HT-29 (cell line): ENCODE measurements around the gene SACS. TPM values are rescaled to one million over a fixed set of nuclear protein-coding genes. Genes with fewer than 3 reads are reported as not detected.
A peak's percentile ranks its signal among the peaks of the same experiment; 100 is the strongest.
"Not testable (repeated sequence)": the region's sequence is repeated elsewhere in the genome, so short reads cannot be mapped to it uniquely, and the experiment has no call there.

Experiments used
- DNase-seq: peaks from one replicate; pipeline ENCODE4 v3.0.0-alpha.2; 2015; ENCODE audit warnings: low spot score
- total RNA-seq: library from RNA; depleted of rRNA; stranded (reverse); fragments of >200 nt; shearing (Covaris generic); gene quantifications from 2 replicates; pipeline ENCODE4 v1.2.3, GENCODE V29; 2014

SACS gene
- total RNA-seq, 1 experiment from 2014 or later = 19.7 TPM

DNA sequence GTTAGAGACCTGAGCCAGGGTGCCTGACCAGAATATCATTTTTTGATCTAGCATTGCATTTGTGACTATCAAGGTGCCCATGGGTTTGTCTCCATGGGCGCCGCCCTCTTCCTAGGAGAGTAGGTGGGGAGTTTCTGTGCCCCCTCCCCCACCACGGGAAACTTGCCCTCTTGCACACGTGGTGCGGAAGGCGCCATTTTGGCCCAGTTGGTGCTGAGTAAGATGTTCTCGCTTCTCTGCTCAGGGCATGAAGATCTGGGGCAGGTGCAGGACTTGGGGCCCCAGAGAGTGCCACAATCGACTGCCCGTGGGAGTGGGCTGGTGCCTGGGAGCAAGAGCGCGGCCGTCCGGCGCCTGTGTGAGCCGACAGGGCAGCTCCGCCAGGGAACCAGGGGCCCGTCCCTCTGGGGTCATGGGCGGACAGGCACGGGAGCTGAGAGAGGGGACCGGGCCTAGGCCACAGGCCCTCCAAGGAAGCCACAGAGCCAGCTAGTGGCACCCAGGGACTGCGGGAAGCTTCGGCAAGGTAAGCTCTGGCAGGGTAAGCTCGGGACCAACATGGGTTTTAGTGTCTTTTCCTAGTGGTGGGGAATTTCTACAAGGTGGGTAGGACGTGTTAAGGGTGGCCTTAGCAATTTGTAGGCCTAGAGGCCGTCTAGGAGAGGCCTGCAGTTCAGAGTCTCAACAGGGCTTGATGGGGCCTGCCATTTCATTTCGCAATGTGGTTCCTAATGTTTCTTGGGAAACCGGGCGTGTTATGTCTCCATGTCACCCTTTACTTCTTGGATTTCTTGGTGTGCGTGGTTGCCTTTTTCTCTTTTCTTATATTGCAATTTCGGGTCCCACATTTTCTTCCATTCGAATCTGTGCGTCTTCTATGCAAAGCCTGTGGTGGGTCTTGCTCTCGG, 14.5 kb downstream of the SACS start:
- no peak for DNase-seq

DNA sequence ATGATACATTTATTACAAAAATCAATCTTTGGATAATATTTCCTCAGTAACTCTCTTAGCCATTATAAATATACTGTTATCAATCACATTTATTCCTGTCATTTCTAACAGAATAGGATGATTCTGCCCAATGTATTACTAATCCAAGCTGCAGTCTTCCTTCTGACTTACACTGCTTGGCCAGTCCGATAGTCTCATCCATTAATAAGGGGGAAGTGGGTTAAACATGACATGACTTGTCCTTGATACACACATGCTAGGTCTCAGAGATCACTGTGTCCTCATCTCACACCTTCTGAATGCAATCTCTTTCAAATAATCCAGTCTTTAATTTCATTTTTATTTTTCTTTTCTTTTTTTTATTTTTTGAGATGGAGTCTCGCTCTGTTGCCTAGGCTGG, 18.8 kb downstream of the SACS start:
- DNase-seq = no peak

DNA sequence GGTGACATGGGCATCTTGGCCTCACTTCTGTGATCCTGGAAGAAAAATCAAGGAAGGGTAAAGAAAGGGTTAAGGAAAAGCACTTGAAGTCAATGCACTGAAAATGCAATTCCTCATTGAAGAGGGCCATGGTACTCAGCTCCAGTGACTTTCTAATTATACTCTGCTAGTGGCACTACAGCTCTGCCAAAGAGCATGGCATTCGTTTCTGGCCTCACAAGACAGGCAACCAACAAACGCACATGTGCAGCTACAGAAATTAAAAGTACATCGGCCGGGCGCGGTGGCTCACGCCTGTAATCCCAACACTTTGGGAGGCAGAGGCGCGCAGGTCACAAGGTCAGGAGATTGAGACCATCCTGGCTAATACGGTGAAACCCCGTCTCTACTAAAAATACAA, 21.8 kb downstream of the SACS start:
- no peak for DNase-seq

DNA sequence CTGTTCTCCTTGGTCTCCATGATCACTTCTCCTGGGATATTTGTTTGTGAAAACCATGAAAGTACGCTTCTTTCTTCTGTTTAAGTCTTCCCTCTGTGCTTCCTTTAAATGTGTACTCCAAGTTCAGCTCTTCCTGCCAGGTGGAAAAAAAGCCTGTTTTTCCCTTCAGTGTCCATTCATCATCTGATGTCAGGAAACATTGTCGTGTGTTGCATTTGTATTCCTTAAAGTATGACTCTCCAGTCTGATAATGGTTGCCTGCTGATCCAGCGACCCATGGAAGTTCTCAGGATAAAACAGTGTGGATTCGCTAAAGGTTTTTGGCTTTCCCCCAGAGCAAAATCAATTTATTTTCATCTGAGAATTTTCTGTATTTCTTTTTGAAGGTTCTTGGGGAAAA, 22.3 kb downstream of the SACS start:
- no peak for DNase-seq

DNA sequence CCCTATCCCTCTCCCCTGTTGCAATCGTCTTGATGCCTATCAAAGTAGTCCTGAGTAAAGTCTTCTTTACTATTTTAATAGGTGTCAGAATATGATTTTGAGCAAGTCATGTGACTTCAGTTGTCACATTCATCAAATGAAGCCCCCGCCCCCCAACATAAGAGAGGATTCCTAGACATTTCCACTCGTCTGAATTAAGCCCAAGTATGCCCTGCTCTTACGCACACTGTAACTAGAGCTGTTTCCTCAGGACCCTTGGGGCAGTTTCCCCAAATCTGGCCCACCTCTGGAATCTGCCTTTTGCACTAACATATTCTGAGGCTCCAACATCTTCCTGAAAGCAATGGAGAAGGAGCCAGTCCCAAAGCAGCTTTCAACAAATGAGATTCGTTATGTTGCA, 25.5 kb downstream of the SACS start:
- DNase-seq = no peak

DNA sequence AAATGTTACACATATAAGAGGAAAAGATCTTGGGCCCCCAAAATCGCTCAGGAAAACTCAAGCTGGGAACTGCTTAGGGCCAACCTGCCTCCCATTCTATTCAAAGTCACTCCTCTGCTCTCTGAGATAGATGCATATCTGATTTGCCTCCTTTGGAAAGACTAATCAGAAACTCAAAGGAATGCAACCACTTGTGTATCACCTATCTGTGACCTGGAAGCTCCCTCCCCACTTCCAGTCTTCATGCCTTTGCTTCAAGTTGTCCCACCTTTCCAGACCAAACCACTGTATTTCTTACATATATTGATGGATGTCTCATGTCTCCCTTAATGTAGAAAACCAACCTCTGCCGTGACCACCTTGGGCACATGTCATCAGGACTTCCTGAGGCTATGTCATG, 32.3 kb downstream of the SACS start:
- DNase-seq = not testable (repeated sequence)

DNA sequence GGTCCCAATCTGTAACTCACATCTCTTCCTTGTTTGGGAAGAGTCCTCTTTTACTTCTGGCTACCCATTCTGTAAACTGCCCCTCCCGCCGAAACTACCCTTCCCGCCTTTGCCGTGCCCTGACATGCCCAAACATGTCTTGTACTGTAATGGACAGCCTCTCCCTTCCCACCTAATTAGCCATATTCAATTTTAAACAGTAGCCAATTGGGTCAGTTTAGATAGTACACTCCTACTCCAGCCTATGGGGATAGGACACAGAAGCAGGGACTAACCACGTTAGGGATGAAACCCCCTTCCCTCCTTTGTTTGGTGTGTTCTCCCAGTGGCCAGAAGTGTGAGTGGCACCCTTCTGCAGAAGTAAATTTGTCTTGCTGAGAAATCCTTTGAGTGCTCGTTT, 34.2 kb downstream of the SACS start:
- DNase-seq = no peak

DNA sequence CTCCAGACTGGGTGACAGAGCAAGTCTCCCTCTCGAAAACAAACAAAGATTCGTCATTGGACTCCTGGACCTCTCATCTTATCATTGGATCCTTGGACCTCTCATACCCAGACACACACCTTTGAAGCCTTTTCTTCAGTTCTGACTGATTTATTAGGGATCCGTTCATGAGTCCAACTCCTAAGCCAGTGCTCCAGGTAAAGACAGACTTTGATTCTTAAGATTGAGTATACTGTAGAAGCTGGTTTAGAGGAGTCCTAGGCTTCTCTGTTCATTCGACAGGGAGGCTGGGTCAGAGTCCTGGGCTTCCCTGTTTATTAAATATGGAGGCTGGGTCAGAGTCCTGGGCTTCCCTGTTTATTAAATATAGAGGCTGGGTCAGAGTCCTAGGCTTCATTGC, 38.7 kb downstream of the SACS start:
- DNase-seq = no peak

DNA sequence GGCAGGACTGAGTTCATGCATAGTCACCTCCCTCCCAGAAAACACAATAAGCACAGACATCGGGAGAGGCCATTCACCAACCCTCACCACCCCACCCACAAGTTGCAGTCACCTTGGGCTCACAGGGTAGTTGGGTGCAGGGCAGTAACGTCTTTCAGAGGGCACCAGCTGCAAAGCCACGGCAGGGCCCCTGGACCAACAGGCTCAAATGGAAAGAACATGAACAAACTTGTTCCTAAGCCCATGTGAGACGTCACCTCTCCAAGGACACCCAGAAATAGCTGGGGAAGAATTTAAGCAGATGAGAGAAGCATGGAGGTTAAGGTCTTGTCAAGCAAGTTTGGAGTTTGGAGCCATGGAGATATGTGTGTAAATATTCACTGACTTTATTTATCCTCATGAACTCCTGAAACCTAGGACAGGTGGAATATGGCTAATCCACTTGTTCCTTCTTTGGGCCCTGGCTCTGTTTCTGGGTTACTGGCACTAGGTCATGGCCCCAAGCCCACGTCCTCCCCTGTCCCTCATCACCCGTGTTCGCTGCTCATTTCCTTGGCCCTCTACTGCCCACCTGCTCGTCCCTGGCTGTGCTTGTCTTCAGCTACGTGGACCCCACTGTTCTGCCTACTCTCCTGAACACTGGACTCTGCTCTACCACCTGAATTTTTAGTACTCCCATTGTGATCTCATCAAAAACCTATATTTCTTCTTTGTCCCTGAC, 40.4 kb downstream of the SACS start:
- no peak for DNase-seq

DNA sequence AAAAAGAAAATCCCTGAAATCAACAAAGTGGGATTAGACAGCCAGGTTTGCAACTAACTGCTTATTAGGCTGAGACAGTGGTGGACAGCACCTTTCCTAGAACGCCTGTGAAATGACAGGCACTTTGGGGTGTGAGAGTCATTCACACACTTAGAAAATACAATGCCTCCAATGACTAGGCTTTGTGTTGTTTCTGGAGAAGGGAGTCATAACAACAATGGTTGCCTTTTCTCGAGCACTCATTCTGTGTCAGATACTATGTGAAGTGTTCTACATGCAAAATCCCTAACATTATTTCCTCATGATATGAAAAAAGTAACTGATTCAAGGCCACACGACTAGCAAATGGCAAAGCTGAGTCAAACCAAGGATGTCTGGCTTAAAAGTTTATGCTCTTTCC, 41.2 kb downstream of the SACS start:
- DNase-seq = no peak

DNA sequence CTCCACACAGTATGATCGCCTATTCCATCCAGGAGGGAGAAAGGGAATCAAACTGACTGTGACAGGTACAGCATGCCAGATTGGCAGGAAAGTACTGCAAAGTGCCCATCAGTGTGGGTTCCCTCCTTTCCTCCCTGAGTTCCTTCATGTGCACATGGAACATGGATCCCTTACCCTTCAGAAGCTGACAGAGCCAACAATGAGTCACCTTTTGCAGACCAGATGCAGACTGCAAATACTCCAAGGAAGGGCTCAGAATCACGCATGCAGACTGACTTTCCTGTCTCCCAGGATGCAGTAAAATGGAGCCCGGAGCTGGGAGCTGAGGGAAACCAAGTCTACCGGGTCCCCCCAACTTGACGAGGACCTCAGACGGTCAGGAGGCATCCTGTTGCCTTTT, 41.8 kb downstream of the SACS start:
- DNase-seq = no peak

DNA sequence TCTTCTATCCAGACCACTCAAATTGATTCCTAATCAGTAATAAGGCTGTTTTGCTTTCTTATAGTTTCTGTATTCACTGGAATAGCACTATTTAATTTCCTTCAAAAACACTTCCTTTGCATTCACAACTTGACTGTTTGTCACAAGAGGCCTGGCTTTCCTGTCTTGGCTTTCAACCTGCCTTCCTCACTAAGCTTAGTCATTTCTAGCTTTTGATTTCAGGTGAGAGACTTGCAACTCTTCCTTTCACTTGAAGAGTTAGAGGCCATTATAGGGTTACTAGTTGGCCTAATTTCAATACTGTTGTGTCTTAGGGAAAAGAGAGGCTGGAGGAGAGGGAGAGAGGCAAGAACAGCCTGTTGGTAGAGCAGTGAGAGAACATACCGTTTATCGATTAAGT, 47.0 kb downstream of the SACS start:
- DNase-seq = no peak

DNA sequence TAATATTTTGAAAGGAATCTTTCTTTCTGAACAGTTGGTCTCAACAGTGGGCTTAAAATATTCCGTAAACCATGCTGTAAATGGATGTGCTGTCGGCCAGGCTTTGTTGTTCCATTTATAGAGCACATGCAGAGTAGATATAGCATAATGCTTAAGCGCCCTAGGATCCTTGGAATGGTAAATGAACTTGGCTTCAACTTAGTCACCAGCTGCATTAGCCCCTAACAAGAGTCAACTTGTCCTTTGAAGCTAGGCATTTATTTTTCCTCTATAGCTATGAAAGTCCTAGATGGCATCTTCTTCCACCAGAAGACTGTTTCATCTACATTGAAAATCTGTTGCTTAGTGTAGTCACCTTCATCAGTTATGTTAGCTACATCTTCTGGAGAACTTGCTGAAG, 47.6 kb downstream of the SACS start:
- DNase-seq = no peak

DNA sequence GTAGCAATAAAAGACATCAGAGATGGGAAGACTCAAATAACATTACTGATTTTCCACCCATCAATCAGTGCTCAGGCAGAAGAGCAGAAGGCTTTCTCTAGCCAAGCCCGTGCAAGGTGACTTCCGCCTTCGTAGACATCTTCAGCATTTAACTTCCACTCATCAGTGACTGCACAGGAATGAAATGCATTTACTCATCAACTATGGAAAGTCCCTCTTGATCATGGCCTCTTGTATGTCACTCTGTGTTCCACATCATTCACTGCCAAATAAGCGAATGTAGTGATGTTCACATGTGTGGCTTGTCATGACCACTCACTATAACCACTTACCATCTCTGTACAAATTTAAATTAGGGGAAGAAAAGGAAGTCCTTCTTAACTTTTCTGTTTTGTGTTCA, 49.4 kb downstream of the SACS start:
- DNase-seq = no peak

DNA sequence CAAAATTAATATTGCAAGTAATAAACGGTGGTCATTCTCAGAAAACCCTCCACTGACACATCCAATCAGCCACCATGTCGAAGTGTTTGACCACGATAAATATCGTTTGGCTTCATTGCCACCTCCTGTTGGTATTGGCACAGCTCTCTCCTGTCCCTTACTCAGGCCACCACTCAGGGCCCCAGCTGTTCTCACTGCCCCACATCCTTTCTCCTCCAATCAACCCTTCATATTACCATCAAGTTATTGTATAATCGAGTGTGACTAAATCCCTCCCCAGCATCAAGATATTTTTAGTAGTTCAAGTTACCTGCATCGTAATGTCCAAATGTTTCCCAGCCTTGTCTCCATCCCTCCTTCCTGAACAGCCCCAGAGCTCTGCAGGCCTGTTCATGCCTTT, 50.4 kb downstream of the SACS start:
- no peak for DNase-seq

DNA sequence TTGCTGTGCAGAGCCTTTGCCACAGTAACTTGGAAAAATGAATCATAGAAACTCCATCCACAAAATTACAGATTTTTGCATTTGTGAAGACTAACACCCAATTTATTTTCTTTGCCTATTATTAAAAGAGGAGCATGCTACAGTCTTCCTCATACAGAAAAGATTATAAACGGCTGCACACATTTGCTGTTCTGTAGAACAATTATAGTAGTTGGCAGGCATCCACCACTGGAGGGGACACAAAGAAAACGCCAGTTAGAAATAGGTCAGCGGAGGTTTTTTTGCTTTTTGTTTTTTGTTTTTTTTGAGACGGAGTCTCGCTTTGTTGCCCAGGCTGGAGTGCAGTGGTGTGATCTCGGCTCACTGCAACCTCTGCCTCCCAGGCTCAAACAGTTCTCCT, 51.6 kb downstream of the SACS start:
- no peak for DNase-seq

DNA sequence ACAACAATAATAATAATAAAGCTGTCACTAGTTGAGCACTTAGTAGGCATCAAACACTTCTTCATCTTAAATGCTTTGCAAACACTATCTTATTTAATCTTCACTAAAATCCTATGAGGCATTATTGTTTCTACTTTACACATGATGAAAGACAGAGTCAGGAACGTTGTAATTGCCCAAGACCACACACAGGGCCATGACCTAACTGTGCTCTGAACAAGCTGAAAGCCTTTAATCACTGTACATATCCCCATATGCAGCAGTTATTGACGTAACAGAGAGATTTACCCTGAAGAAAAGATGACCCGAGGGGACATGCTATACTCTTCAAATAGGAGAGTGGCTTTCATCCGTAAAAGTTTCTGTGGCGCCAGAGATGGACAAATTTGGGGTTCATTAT, 53.0 kb downstream of the SACS start:
- no peak for DNase-seq

DNA sequence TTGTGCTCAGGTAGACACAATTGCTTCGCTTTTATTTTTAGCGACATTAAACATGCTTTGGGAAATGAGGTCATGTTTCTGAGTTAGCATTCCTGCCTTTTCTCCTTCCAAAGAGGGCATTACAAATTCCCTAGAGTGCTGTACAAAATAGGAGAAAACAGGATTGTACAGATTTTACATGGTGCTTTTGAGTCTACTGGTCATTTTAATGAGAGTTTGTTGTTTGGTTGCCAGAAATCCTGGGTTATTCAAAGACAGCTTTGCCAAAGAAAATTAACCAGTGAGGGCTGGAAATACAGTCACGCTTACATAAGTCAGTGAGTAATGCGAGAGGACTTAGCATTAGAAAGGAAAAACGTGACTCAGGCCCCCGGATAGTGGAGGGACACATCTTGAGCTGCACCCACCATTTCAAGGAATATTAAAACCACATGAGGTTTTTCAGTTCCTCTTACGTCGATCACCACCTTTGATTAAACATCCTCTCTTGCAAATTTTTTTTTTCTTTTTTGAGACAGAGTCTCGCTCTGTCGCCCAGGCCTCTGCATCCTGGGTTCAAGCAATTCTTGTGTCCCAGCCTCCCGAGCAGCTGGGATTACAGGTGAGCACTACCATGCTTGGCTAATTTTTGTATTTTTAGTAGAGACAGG, 55.4 kb downstream of the SACS start:
- no peak for DNase-seq

DNA sequence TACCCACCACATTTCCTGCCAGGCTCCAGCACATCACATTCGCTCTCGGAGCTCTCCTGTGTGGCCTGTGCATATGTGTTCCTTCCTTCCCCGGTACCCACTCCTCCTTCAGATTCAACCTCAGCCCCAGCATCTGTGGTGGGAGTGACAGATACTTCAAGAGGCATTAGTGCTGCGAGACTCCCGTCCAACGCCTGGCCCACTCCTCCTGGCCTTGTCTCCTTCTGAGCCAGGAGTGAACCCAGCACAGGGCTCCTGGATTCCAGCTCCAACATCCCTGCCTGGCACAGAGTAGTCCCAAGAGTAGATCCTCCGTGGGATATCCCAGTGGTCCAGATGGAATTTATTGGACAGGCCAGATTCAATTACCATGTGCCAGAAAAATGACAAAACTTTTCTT, 55.9 kb downstream of the SACS start:
- no peak for DNase-seq

DNA sequence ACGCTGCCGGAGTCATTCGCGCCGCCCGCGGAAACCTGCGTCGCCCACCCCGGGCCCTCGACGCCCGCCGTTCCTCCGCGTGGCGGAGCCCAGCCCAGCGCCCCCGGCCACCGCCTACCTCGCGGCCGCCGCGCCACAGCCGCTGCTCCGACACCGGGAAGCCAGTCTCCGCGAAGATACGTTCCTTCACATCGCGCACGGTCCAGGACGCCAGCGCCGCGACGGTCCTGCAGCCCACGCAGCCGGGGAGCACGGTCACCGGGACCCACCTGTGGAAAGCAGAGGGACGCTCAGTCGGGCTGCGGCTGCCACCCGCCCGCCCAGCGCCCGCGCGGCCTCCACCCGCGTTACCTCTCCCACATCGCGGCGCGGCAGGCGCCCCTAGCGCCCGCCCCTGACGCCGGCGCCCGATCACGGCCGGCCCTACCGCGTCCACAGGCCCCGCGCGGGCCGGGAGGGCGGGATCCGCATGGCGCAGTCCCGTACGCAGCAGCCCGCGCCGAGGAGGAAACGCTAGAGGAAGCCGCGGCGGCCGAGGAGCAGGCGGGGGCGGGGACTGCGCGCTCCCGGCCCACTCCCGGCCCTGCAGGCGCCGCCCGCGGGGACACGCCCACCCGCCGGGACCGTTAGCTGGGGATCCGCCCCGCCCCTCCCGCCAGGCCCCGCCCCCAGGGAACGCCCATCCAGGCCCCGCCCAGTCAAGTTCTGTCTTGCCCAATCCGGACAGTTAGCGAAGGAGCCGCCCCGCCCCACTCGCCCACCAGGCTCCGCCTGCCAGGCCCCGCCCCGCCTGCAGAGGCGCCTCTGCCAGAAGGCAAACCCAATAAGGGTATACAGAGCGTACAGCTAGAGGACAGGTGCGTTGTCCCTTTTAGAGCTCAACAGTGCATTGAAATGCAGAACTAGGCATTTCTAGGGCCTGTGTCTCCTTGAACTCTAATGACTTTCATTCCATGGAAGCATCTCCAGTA, 58.2 kb downstream of the SACS start:
- DNase-seq = peak; percentile 98

DNA sequence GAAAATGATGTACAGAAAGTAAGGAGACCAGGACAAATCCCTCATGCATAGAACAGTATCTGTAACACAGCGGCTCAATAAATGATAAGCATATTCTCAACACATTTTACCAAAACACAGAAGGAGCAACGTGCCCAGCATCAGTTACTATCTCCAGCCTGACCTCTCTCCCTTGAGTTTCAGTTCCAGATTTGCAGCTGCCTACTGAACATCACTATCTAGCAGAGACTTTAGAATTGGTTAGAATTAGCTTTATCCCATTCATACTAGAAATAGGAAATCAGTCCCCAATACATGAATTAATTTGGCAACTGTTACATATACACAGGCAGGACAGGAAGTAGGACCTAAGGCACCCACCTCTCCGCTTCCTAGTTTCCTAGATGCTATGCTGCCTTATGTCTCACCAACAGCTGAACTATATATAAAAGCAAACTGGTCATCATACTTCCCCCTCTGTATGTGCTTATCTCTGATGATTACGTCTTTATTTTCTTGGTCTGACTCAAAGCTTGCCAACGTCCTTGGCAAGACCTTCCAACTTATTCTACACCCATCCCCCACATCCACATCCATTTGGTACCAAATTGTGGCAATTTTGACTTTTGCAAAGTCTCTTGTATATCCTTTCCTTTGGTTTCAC, 61.1 kb downstream of the SACS start:
- DNase-seq = no peak
